Ovary (tissue), 10 donors: ENCODE measurements around the gene NIM1K. TPM values are rescaled to one million over a fixed set of nuclear protein-coding genes. Genes with fewer than 3 reads are reported as not detected.

Source experiments
- DNase-seq, 5 donors: peaks; one replicate each; pipeline ENCODE4 v3.0.0-alpha.2; 2019 to 2020
- H3K27ac ChIP-seq, 2 donors: fragments of 200-600 bp; one replicate each; pipeline versions ENCODE4 v1.5.1 to v1.8.0; 2019 to 2022
- H3K27me3 ChIP-seq: fragments of 200-600 bp; one replicate; pipeline ENCODE4 v1.8.0; 2022
- H3K36me3 ChIP-seq: fragments of 200-600 bp; sonication (generic); one replicate; pipeline ENCODE4 v1.5.1; 2019
- H3K4me1 ChIP-seq: one replicate; pipeline ENCODE4 v1.8.1; 2013; ENCODE audit warnings: mild to moderate bottlenecking, moderate library complexity; ENCODE audit not compliant: insufficient read depth
- H3K4me3 ChIP-seq: fragments of 200-600 bp; sonication (generic); one replicate; pipeline ENCODE4 v1.5.1; 2017
- H3K9me3 ChIP-seq, 2 donors: fragments of 200-600 bp in 1 of 2; sonication (generic) in 1 of 2; one replicate each; pipeline versions ENCODE4 v1.5.1 to v1.8.1; 2013 to 2019; ENCODE audit warnings: mild to moderate bottlenecking in 1 of 2, moderate library complexity in 1 of 2
- EP300 ChIP-seq: sonication (generic); formaldehyde crosslinking; IDR thresholded peaks from one replicate; pipeline ENCODE4 v1.6.1; 2017; ENCODE audit warnings: antibody characterized with exemption
- POLR2A ChIP-seq: fragments of 450-650 bp; IDR thresholded peaks from one replicate; pipeline ENCODE4 v1.6.1; 2017; ENCODE audit warnings: antibody characterized with exemption, mild to moderate bottlenecking, moderate library complexity
- WGBS, 3 donors: extraction: QIAGEN DNeasy Blood & Tissue Kit in 1 of 3; methylation state at CpG; one replicate each; pipeline versions ENCODE4 v1.1.5 to v1.1.7; 2013 to 2017; 5-methylcytosine and 5-hydroxymethylcytosine counted together
- intact Hi-C, 4 donors: fragments of 100-400 bp; cut with DNase I; formaldehyde crosslinking; loops; one replicate each; pipeline versions ENCODE4 v1.11.0 to v1.15.1; 2022 to 2023
- long read RNA-seq, 3 donors: library from polyadenylated mRNA in 2 of 3; unstranded in 2 of 3; transcript quantifications; one replicate each; pipeline ENCODE4 v2.0.0 and lab custom pipeline, GENCODE V29; 2021 to 2026
- polyA plus RNA-seq, 2 donors: library from polyadenylated mRNA; stranded (reverse); fragments of 200-250 nt in 1 of 2; fragments of 350-450 nt in 1 of 2; fragmentation: Illumina TruSeq in 1 of 2; extraction: RNeasy Lipid Tissue Mini Kit (QIAGEN cat#74804) in 1 of 2; gene quantifications; one replicate each; pipeline ENCODE4 v1.2.3, GENCODE V29; 2013 to 2014
- total RNA-seq, 7 donors: library from RNA; depleted of rRNA in 2 of 7; stranded (reverse); fragments of >200 nt in 2 of 7; fragmentation: NEBNext Ultra II Directional in 3 of 7; extraction: Animal tissue kit (Norgen Biotek cat#: 25700) in 3 of 7; gene quantifications; one replicate each; pipeline versions ENCODE4 v1.1.0 to v1.2.4, GENCODE V29; 2016 to 2023
- TF ChIP-seq, protein P1 (sequence below), 3 donors: fragments of 450-650 bp in 2 of 3; fragments of 200-600 bp in 1 of 3; IDR thresholded peaks; one replicate each; pipeline versions ENCODE4 v1.5.1 to v1.8.0; 2016 to 2022; ENCODE audit warnings: antibody characterized with exemption in 3 of 3, mild to moderate bottlenecking in 1 of 3
- donor health status: DM: no; HTN: no; CAD: no; lungs with moderate emphysema.
- donor health status: DM: no; HTN: no; CAD: no.
- donor health status: Bipolar disorder and iron deficiency.
- donor health status: DM: yes; HTN: yes; CAD: no.
- donor health status: DM: no; HTN: no; CAD: no.
- donor health status: DM: yes; HTN: yes; CAD: no.

The NIM1K gene
- total RNA-seq, result under 1 TPM in 6 of 7 donors, not detected in 1; 0.12 to 0.78 (median 0.35) TPM
- under 1 TPM; 0.18 to 0.47 TPM for polyA plus RNA-seq
- long read RNA-seq, donor 1, partial matches to known transcripts, result 0 of 2 reads
- long read RNA-seq, donor 1, other reads (novel, unspliced or antisense), result 2 of 2 reads
- long read RNA-seq, donor 2, result 0 reads
- long read RNA-seq, donor 3, partial matches to known transcripts, result 0 of 2 reads
- long read RNA-seq, donor 3, other reads (novel, unspliced or antisense), result 1 of 2 reads

DNA sequence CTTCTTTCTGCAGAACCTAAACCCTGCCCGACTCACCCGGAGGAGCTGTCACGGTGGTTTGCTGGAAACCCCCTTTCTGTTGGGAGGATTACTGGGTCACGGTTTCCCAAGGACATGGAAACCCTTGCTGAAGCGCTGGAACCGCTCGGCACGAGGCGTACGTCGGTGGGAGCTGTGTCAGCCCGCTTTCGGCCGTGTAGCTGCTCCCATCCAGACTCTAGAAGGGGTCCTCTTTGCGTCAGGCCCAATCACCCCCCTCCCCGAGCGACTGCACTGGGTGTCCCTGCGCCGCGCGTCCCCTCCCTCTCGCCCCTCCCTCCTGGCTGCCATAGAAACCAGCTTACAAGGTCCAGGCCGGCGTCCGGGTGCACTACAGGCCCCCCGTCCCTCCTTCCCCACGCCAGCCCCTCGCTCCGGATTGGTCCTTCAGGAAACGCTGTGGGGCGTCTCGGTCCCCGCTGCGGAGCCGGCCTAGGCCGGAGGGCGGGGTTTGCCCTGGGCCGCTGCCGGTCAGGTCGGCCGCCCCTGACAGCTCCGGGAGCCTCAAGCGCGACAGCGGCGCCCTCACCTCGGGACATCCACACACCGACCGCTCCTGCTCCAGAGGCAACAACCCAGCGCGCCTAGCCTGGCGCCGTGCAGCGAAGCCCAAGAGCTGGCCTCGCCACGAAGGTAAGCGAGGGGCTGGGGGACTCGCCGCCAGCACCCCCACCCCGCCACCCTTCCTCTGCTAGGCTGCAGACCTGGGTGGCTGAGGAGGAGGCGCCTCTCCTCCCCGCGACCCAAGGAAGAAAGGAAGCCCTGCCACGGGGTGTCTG lies at the start of gene NIM1K:
Gene NIM1K (plus strand): TSS at position 486 of the 818 bp plus-strand sequence. CDS start 53,551 bp downstream, outside the sequence.
- peak; percentile 28 to 59 (median 43) for DNase-seq
- H3K27ac ChIP-seq, result no peak within 1 kb of the TSS
- H3K4me1 ChIP-seq, result peaks cover 8% of the 10 kb centered on the region
- intact Hi-C loops, result no loop called here
- WGBS, 3 donors, result 0 to 1% (median 1%) methylated on average over 47 to 63 of the region's 64 CpGs
- H3K36me3 ChIP-seq, result no peaks in the 10 kb centered on the region
- peak within 1 kb of the TSS; percentile 39 for H3K4me3 ChIP-seq
- H3K9me3 ChIP-seq, result no peaks in the 10 kb centered on the region
- no peak for TF ChIP-seq POLR2A
- no peak for TF ChIP-seq EP300
- TF ChIP-seq, protein P1, sequence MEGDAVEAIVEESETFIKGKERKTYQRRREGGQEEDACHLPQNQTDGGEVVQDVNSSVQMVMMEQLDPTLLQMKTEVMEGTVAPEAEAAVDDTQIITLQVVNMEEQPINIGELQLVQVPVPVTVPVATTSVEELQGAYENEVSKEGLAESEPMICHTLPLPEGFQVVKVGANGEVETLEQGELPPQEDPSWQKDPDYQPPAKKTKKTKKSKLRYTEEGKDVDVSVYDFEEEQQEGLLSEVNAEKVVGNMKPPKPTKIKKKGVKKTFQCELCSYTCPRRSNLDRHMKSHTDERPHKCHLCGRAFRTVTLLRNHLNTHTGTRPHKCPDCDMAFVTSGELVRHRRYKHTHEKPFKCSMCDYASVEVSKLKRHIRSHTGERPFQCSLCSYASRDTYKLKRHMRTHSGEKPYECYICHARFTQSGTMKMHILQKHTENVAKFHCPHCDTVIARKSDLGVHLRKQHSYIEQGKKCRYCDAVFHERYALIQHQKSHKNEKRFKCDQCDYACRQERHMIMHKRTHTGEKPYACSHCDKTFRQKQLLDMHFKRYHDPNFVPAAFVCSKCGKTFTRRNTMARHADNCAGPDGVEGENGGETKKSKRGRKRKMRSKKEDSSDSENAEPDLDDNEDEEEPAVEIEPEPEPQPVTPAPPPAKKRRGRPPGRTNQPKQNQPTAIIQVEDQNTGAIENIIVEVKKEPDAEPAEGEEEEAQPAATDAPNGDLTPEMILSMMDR (IDR thresholded peaks at IDR 0.05), result no peak
- H3K27me3 ChIP-seq, result no peaks in the 10 kb centered on the region

DNA sequence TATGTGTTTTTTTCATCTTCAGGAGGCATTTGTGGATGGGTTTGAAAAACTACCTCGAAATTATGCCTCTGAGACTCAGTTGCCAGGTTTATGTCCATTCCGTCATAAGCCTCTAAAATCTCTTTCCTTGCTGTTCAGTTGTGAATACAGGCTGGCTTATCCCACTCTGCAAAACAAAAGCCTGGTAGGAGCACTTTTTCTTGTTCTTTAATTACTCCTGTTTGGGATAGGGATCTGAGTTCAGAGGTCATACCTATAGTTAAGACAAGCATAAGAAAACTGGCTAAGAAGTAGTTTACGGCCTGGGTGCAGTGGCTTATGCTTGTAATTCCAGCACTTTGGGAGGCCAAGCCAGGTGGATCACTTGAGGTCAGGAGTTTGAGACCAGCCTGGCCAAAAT lies 47.0 kb upstream of the NIM1K start:
- Histone ChIP-seq H3K36me3 (no peaks in the 10 kb centered on the region), H3K27ac (no peak overlapping the region), H3K4me1 (no peaks in the 10 kb centered on the region), H3K4me3 (no peak overlapping the region), H3K27me3 (no peaks in the 10 kb centered on the region), H3K9me3 (no peaks in the 10 kb centered on the region)
- no peak for DNase-seq
- intact Hi-C loops, result no loop called here
- TF ChIP-seq, protein P1 (IDR thresholded peaks at IDR 0.05), result no peak
- TF ChIP-seq POLR2A (no peak), EP300 (no peak)
- WGBS, 3 donors, result 96 to 99% (median 97%) methylated on average over 3 of the region's 3 CpGs

DNA sequence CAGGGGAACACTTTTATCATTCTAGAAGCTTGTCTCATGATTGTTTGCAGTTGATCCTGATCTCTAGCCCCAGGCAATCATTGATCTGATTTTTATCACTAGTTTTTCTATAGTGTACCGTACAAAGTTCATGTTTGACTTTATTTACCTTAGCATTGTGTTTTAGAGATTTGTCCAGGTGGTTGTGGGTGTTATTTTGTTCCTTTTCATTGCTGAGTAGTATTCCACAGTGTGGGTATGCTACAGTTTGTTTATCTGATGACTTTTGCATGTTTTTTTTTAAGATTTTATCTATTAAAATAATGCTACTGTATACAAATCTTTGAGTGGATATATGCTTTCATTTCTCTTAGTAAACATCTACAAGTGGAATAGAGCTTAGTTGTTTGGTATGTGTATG lies 45.1 kb upstream of the NIM1K start:
- no peak for TF ChIP-seq EP300
- TF ChIP-seq POLR2A, result no peak
- TF ChIP-seq, protein P1 (IDR thresholded peaks at IDR 0.05), result no peak
- intact Hi-C loops, result no loop called here
- Histone ChIP-seq H3K9me3 (no peaks in the 10 kb centered on the region), H3K36me3 (no peaks in the 10 kb centered on the region), H3K27ac (no peak overlapping the region), H3K4me1 (no peaks in the 10 kb centered on the region), H3K4me3 (no peak overlapping the region), H3K27me3 (no peaks in the 10 kb centered on the region)
- DNase-seq, result no peak
- 93 to 100% (median 100%) methylated on average over 1 of the region's 1 CpG for WGBS, 3 donors

DNA sequence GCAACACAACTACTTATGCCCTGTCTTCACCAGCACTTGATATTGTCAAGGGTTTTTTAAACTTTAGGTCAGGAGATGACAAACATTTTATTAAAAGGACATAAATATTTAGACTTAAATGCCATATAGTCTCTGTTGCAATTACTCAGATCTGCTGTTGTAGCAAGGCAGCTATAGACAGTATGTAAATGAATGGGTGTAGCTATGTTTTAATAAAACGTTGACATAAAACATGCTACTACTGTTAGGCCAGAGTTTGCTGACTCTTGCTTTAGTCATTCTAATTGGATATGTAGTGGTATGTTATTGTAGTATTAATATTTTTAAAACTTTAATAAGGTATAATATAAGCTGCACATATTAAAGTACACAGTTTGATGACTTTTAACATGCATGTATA lies 43.6 kb upstream of the NIM1K start:
- H3K4me1 ChIP-seq, result no peaks in the 10 kb centered on the region
- intact Hi-C loops, result no loop called here
- no peaks in the 10 kb centered on the region for H3K27me3 ChIP-seq
- no peak for DNase-seq
- no peak overlapping the region for H3K27ac ChIP-seq
- H3K9me3 ChIP-seq, result no peaks in the 10 kb centered on the region
- no peaks in the 10 kb centered on the region for H3K36me3 ChIP-seq
- no peak for TF ChIP-seq EP300
- TF ChIP-seq POLR2A, result no peak
- TF ChIP-seq, protein P1 (IDR thresholded peaks at IDR 0.05), result no peak
- no peak overlapping the region for H3K4me3 ChIP-seq
- WGBS, 3 donors, result 63 to 76% (median 68%) methylated on average over 1 of the region's 1 CpG
